Ishikawa (cell line): Measurements from ENCODE around the gene ARID3A.

Experiments used
- CEBPB ChIP-seq: IDR thresholded peaks from 2 replicates; pipeline ENCODE4 v1.6.1; 2012
- CREB1 ChIP-seq: IDR thresholded peaks from 2 replicates; pipeline ENCODE4 v1.6.1; 2012; ENCODE audit warnings: low read depth
- EGR1 ChIP-seq: IDR thresholded peaks from 2 replicates; pipeline ENCODE4 v1.6.1; 2012
- EP300 ChIP-seq: IDR thresholded peaks from 2 replicates; pipeline ENCODE4 v1.6.1; 2012; ENCODE audit warnings: borderline replicate concordance
- FOXM1 ChIP-seq: IDR thresholded peaks from 2 replicates; pipeline ENCODE4 v1.6.1; 2012; ENCODE audit warnings: low read depth, borderline replicate concordance
- MAX ChIP-seq: IDR thresholded peaks from 2 replicates; pipeline ENCODE4 v1.6.1; 2012
- NFIC ChIP-seq: IDR thresholded peaks from 2 replicates; pipeline ENCODE4 v1.6.1; 2012
- RAD21 ChIP-seq: IDR thresholded peaks from 2 replicates; pipeline ENCODE4 v1.6.1; 2012; ENCODE audit warnings: low read depth
- REST ChIP-seq: IDR thresholded peaks from 2 replicates; pipeline ENCODE4 v1.6.1; 2012; ENCODE audit warnings: low read depth, mild to moderate bottlenecking
- TAF1 ChIP-seq: IDR thresholded peaks from 2 replicates; pipeline ENCODE4 v1.6.1; 2012; ENCODE audit warnings: low read depth, mild to moderate bottlenecking
- TCF12 ChIP-seq: IDR thresholded peaks from 2 replicates; pipeline ENCODE4 v1.6.1; 2012; ENCODE audit warnings: low read depth
- TEAD4 ChIP-seq: IDR thresholded peaks from 2 replicates; pipeline ENCODE4 v1.6.1; 2012
- USF1 ChIP-seq: IDR thresholded peaks from 2 replicates; pipeline ENCODE4 v1.6.1; 2012
- YY1 ChIP-seq: IDR thresholded peaks from 2 replicates; pipeline ENCODE4 v1.6.1; 2012; ENCODE audit warnings: low read depth
- ZBTB7A ChIP-seq: IDR thresholded peaks from 2 replicates; pipeline ENCODE4 v1.6.1; 2012; ENCODE audit warnings: low read depth

The ARID3A gene

GRCh38 chr19:887072-887471, 38.8 kb upstream of the ARID3A start:
- TF ChIP-seq FOXM1 (no peak), NFIC (no peak), MAX (no peak), ZBTB7A (no peak), TCF12 (no peak), TAF1 (no peak), USF1 (no peak), RAD21 (no peak), CEBPB (no peak), CREB1 (no peak), EP300 (no peak), REST (no peak), YY1 (no peak), EGR1 (no peak), TEAD4 (no peak)

DNA sequence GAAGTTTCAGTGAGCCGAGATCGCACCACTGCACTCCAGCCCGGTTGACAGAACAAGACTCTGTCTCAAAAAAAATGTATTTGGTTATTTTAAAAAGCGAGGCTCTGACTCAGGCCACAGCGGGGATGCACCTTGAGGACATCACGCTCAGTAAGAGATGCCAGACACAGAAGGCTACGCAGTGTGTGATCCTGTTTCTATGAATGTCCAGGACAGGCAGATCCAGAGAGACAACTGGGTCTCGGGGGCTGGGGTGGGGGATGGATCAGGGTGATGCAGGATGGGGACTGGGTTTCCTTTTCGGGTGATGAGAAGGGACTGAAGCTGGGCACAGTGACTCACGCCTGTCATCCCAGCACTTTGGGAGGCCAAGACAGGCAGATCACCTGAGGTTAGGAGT, 38.2 kb upstream of the ARID3A start:
- TF ChIP-seq MAX, result no peak
- TF ChIP-seq YY1, result no peak
- TF ChIP-seq NFIC, result no peak
- no peak for TF ChIP-seq CEBPB
- TF ChIP-seq TEAD4, result no peak

DNA sequence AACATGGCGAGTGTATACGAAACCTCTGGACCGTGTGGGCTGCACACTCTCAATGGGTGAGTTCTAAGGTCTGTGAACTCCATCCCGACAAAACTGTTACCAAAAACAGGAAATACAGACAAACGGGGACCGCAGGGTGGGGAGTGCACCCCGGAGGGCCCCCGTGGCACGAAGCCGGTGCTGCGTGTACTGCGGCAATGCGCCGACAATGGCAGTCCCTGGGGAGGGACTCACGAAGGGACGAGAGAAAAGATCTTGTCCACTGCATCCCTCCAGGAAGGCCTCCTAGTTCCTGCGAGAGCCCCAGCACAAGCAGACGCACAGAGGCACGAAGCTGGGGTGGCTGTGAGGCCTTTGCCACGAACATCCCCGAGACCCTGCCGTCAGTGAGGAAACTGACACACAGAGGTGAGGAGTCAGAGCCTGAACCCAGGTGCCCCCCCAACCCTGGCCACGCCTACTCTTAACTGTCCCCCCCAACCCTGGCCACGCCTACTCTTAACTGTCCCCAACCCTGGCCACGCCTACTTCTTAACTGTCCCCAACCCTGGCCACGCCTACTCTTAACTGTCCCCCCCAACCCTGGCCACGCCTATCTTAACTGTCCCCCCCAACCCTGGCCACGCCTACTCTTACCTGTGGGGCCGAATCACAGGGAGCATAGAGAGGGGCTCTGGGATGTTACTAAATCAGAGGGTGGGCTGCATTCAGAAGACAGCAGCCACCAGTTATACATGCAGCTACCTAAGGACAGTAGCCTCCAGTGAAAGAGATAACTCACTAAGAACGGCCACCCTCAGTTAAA, 37.1 kb upstream of the ARID3A start:
- TF ChIP-seq MAX (no peak), TAF1 (no peak), FOXM1 (no peak), TCF12 (no peak), EGR1 (no peak), USF1 (no peak), YY1 (no peak), RAD21 (no peak), NFIC (no peak), ZBTB7A (no peak), CEBPB (no peak), REST (no peak), EP300 (no peak), CREB1 (no peak)

- no peak for TF ChIP-seq RAD21
- TF ChIP-seq TCF12, result no peak
- no peak for TF ChIP-seq ZBTB7A
- no peak for TF ChIP-seq REST
- no peak for TF ChIP-seq MAX
- no peak for TF ChIP-seq EGR1
- no peak for TF ChIP-seq NFIC
- no peak for TF ChIP-seq FOXM1
- no peak for TF ChIP-seq CREB1
- no peak for TF ChIP-seq TAF1
- no peak for TF ChIP-seq USF1
These were observed 36.1 kb upstream of the ARID3A start for GRCh38 chr19:889662-890295.
